Activated CD4-positive, alpha-beta T cell treated with anti-CD3 and anti-CD28 coated beads, Interleukin-2, amount 50 U/mL, for 1 hour (primary cell): Measurements from ENCODE around the gene HOOK1.
"Not testable (repeated sequence)": the region's sequence is repeated elsewhere in the genome, so short reads cannot be mapped to it uniquely, and the experiment has no call there.

ENCODE experiments used
- DNase-seq: peaks from one replicate; pipeline ENCODE4 v3.0.0-alpha.2; 2020

The HOOK1 gene

GRCh38 chr1:59897165-59897564 is 82.4 kb downstream of the HOOK1 start:
- no peak for DNase-seq

GRCh38 chr1:59898927-59899326 is 84.2 kb downstream of the HOOK1 start:
- no peak for DNase-seq

GRCh38 chr1:59900640-59901039 is 85.9 kb downstream of the HOOK1 start:
- no peak for DNase-seq

- DNase-seq: no peak
Observed at GRCh38 chr1:59901770-59902388, 87.1 kb downstream of the HOOK1 start.

- no peak for DNase-seq
Observed at GRCh38 chr1:59903141-59903754, 88.5 kb downstream of the HOOK1 start.

- no peak for DNase-seq
Observed at GRCh38 chr1:59906931-59907330, 92.2 kb downstream of the HOOK1 start.

- no peak for DNase-seq
Observed at GRCh38 chr1:59908084-59908483, 93.3 kb downstream of the HOOK1 start.

GRCh38 chr1:59908682-59909081 is 93.9 kb downstream of the HOOK1 start:
- no peak for DNase-seq

- not testable (repeated sequence) for DNase-seq
Observed at GRCh38 chr1:59914791-59915286, 100.1 kb downstream of the HOOK1 start.

- no peak for DNase-seq
Observed at GRCh38 chr1:59915516-59915915, 100.8 kb downstream of the HOOK1 start.

- DNase-seq: no peak
Observed at GRCh38 chr1:59917026-59917784, 102.5 kb downstream of the HOOK1 start.

- DNase-seq: no peak
Observed at GRCh38 chr1:59917785-59918180, 103.0 kb downstream of the HOOK1 start.

- DNase-seq: no peak
Observed at GRCh38 chr1:59919746-59920145, 105.0 kb downstream of the HOOK1 start.

GRCh38 chr1:59921258-59921899 is 106.6 kb downstream of the HOOK1 start:
- not testable (repeated sequence) for DNase-seq

- no peak for DNase-seq
Observed at GRCh38 chr1:59924653-59925052, 109.9 kb downstream of the HOOK1 start.
